GM23248 (cell line): ENCODE measurements around the gene TTC1. TPM values are rescaled to one million over a fixed set of nuclear protein-coding genes. Genes with fewer than 3 reads are reported as not detected.
"Not testable (repeated sequence)": the region's sequence is repeated elsewhere in the genome, so short reads cannot be mapped to it uniquely, and the experiment has no call there.

Experiments used
- DNase-seq: peaks from one replicate; pipeline ENCODE4 v3.0.0-alpha.2; 2015
- H2AFZ ChIP-seq: fragments of 200-600 bp; sonication (generic); 2 replicates; pipeline ENCODE4 v1.6.1; 2016; ENCODE audit warnings: antibody characterized with exemption
- H3F3A ChIP-seq: fragments of 200-600 bp; sonication (generic); 2 replicates; pipeline ENCODE4 v1.6.1; 2016; ENCODE audit warnings: mild to moderate bottlenecking, antibody characterized with exemption, mixed run types; ENCODE audit not compliant: insufficient read depth
- H3K27ac ChIP-seq: fragments of 200-600 bp; sonication (generic); 2 replicates; pipeline ENCODE4 v1.5.1; 2016; ENCODE audit warnings: mild to moderate bottlenecking
- H3K27me3 ChIP-seq: fragments of 200-600 bp; sonication (generic); replicated peaks from 2 replicates; pipeline ENCODE4 v1.6.1; 2016; ENCODE audit warnings: mild to moderate bottlenecking; ENCODE audit not compliant: insufficient read depth
- H3K36me3 ChIP-seq: fragments of 200-600 bp; sonication (generic); 2 replicates; pipeline ENCODE4 v1.6.1; 2016; ENCODE audit warnings: low read depth, mild to moderate bottlenecking
- H3K4me1 ChIP-seq: fragments of 200-600 bp; sonication (generic); 2 replicates; pipeline ENCODE4 v1.6.1; 2016; ENCODE audit warnings: mild to moderate bottlenecking; ENCODE audit not compliant: insufficient read depth
- H3K4me2 ChIP-seq: fragments of 200-600 bp; sonication (generic); one replicate; pipeline ENCODE4 v1.6.1; 2016; ENCODE audit warnings: mild to moderate bottlenecking; ENCODE audit not compliant: unreplicated experiment
- H3K4me3 ChIP-seq: fragments of 200-600 bp; sonication (generic); 2 replicates; pipeline ENCODE4 v1.5.1; 2016; ENCODE audit warnings: mild to moderate bottlenecking
- H3K79me2 ChIP-seq: fragments of 200-600 bp; sonication (generic); 2 replicates; pipeline ENCODE4 v1.6.1; 2016; ENCODE audit warnings: mild to moderate bottlenecking; ENCODE audit not compliant: insufficient read depth
- H3K9ac ChIP-seq: fragments of 200-600 bp; sonication (generic); 2 replicates; pipeline ENCODE4 v1.6.1; 2016; ENCODE audit warnings: mild to moderate bottlenecking
- H3K9me2 ChIP-seq: fragments of 200-600 bp; sonication (generic); 2 replicates; pipeline ENCODE4 v1.6.1; 2016; ENCODE audit warnings: mixed run types, mild to moderate bottlenecking, moderate library complexity; ENCODE audit not compliant: insufficient read depth
- H3K9me3 ChIP-seq: fragments of 200-600 bp; sonication (generic); one replicate; pipeline ENCODE4 v1.6.1; 2017; ENCODE audit warnings: low read depth
- H4K20me1 ChIP-seq: fragments of 200-600 bp; sonication (generic); 2 replicates; pipeline ENCODE4 v1.6.0; 2016; ENCODE audit not compliant: insufficient read depth
- EZH2 ChIP-seq: fragments of 200-600 bp; sonication (generic); IDR thresholded peaks from 2 replicates; pipeline ENCODE4 v1.6.1; 2018; ENCODE audit warnings: antibody characterized with exemption, mild to moderate bottlenecking; ENCODE audit not compliant: insufficient read depth, poor library complexity, severe bottlenecking
- EZH2phosphoT487 ChIP-seq: fragments of 200-600 bp; sonication (generic); IDR thresholded peaks from 2 replicates; pipeline ENCODE4 v1.6.1; 2018; ENCODE audit warnings: antibody characterized with exemption, moderate library complexity, mild to moderate bottlenecking, low read depth; ENCODE audit not compliant: insufficient read depth
- WGBS, 2 experiments: methylation state at CpG; one replicate each; pipeline ENCODE4 v1.1.6; 2015 to 2017; ENCODE audit warnings: low lambda C conversion rate in 2 of 2, low coverage in 1 of 2; ENCODE audit errors: missing lambda C conversion rate in 2 of 2; 5-methylcytosine and 5-hydroxymethylcytosine counted together
- in situ Hi-C: fragments of 300-500 bp; cut with MboI; formaldehyde crosslinking; loops from 2 replicates; pipeline ENCODE4 v1.15.0; 2020
- polyA plus RNA-seq: library from polyadenylated mRNA; unstranded; fragments of >200 nt; fragmentation: Nextera tagmentation; extraction: Ambion mirVana; gene quantifications from 2 replicates; pipeline ENCODE4 v1.2.1, GENCODE V29; 2016
- total RNA-seq: library from RNA; depleted of rRNA; stranded (reverse); fragments of >200 nt; shearing (Covaris generic); gene quantifications from 2 replicates; pipeline ENCODE4 v1.2.3, GENCODE V29; 2014

Gene TTC1
- total and polyA plus RNA-seq, 2 experiments from 2014 or later = 39.9 to 67.7 TPM

- H3F3A ChIP-seq = peaks cover 5% of the 10 kb centered on the region
- H3K9me3 ChIP-seq = no peaks in the 10 kb centered on the region
- H4K20me1 ChIP-seq = no peaks in the 10 kb centered on the region
- no peak overlapping the region for H2AFZ ChIP-seq
- H3K4me3 ChIP-seq = no peak overlapping the region
- H3K9me2 ChIP-seq = no peaks in the 10 kb centered on the region
- H3K4me1 ChIP-seq = peaks cover 8% of the 10 kb centered on the region
- peak; percentile 80 for DNase-seq
- no peak overlapping the region for H3K27ac ChIP-seq
- in situ Hi-C loops = loop anchor here (10.0 kb wide), 1 partner anchor 520 kb away; no protein-coding TSS in a partner anchor
- WGBS, 2 experiments = 50 to 51% methylated on average over 12 of the region's 12 CpGs
- no peaks in the 10 kb centered on the region for H3K27me3 ChIP-seq
- no peaks in the 10 kb centered on the region for H3K79me2 ChIP-seq
- H3K9ac ChIP-seq = no peak overlapping the region
- no peak overlapping the region for H3K4me2 ChIP-seq
- TF ChIP-seq EZH2phosphoT487 (no peak), EZH2 (no peak)
- no peaks in the 10 kb centered on the region for H3K36me3 ChIP-seq
These were observed 43.7 kb upstream of the TTC1 start for GRCh38 chr5:159965031-159965837.

GRCh38 chr5:159965838-159966128 lies 43.2 kb upstream of the TTC1 start:
- not testable (repeated sequence) for H4K20me1 ChIP-seq, H3K9me2 ChIP-seq, H2AFZ ChIP-seq, H3K27ac ChIP-seq, H3K4me3 ChIP-seq, H3K79me2 ChIP-seq, DNase-seq, H3K27me3 ChIP-seq, H3F3A ChIP-seq, H3K9me3 ChIP-seq, H3K4me2 ChIP-seq, H3K36me3 ChIP-seq, H3K9ac ChIP-seq
- peaks cover 14% of the 10 kb centered on the region for H3K4me1 ChIP-seq
- WGBS, 2 experiments = 67 to 74% methylated on average over 4 of the region's 4 CpGs
- in situ Hi-C loops = loop anchor here (10.0 kb wide), 1 partner anchor 521 kb away; no protein-coding TSS in a partner anchor

GRCh38 chr5:159969966-159970365 lies 39.0 kb upstream of the TTC1 start:
- no peak for TF ChIP-seq EZH2
- TF ChIP-seq EZH2phosphoT487 = no peak
- H3F3A ChIP-seq = peaks cover 30% of the 10 kb centered on the region
- no peak overlapping the region for H3K4me3 ChIP-seq
- no peak overlapping the region for H2AFZ ChIP-seq
- no peaks in the 10 kb centered on the region for H3K36me3 ChIP-seq
- no peak overlapping the region for H3K27ac ChIP-seq
- peak; percentile 58 for DNase-seq
- no peaks in the 10 kb centered on the region for H3K27me3 ChIP-seq
- H3K9me3 ChIP-seq = no peaks in the 10 kb centered on the region
- H3K9me2 ChIP-seq = no peaks in the 10 kb centered on the region
- no peaks in the 10 kb centered on the region for H4K20me1 ChIP-seq
- H3K4me1 ChIP-seq = peaks cover 31% of the 10 kb centered on the region
- no peaks in the 10 kb centered on the region for H3K79me2 ChIP-seq
- H3K4me2 ChIP-seq = no peak overlapping the region
- in situ Hi-C loops = loop anchor here (10.0 kb wide), 1 partner anchor 525 kb away; no protein-coding TSS in a partner anchor
- no peak overlapping the region for H3K9ac ChIP-seq

GRCh38 chr5:159971038-159971437 lies 37.9 kb upstream of the TTC1 start:
- no peaks in the 10 kb centered on the region for H4K20me1 ChIP-seq
- H3K27me3 ChIP-seq = no peaks in the 10 kb centered on the region
- peak overlapping the region; percentile 3 for H3K4me2 ChIP-seq
- H3K9me2 ChIP-seq = no peaks in the 10 kb centered on the region
- in situ Hi-C loops = no loop called here
- WGBS, 2 experiments = 57 to 68% methylated on average over 4 of the region's 4 CpGs
- H3K9me3 ChIP-seq = no peaks in the 10 kb centered on the region
- H2AFZ ChIP-seq = no peak overlapping the region
- no peak overlapping the region for H3K27ac ChIP-seq
- peak; percentile 47 for DNase-seq
- no peaks in the 10 kb centered on the region for H3K36me3 ChIP-seq
- no peak overlapping the region for H3K4me3 ChIP-seq
- no peak overlapping the region for H3K9ac ChIP-seq
- H3K4me1 ChIP-seq = peaks cover 40% of the 10 kb centered on the region
- no peaks in the 10 kb centered on the region for H3K79me2 ChIP-seq
- TF ChIP-seq EZH2 = no peak
- TF ChIP-seq EZH2phosphoT487 = no peak
- peaks cover 38% of the 10 kb centered on the region for H3F3A ChIP-seq
